ENCODE data around the gene TPSB2. TPM values are rescaled to one million over a fixed set of nuclear protein-coding genes. Genes with fewer than 3 reads are reported as not detected.

TPSB2 gene
- total RNA-seq, 1 donor from 2014 or later = 168 TPM

- DNase-seq (no peak), ATAC-seq (no peak)
- TF ChIP-seq, protein P1, sequence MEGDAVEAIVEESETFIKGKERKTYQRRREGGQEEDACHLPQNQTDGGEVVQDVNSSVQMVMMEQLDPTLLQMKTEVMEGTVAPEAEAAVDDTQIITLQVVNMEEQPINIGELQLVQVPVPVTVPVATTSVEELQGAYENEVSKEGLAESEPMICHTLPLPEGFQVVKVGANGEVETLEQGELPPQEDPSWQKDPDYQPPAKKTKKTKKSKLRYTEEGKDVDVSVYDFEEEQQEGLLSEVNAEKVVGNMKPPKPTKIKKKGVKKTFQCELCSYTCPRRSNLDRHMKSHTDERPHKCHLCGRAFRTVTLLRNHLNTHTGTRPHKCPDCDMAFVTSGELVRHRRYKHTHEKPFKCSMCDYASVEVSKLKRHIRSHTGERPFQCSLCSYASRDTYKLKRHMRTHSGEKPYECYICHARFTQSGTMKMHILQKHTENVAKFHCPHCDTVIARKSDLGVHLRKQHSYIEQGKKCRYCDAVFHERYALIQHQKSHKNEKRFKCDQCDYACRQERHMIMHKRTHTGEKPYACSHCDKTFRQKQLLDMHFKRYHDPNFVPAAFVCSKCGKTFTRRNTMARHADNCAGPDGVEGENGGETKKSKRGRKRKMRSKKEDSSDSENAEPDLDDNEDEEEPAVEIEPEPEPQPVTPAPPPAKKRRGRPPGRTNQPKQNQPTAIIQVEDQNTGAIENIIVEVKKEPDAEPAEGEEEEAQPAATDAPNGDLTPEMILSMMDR (IDR thresholded peaks at IDR 0.05) = no peak
- Histone ChIP-seq H3K4me1 (peaks cover 16% of the 10 kb centered on the region), H3K9me3 (no peaks in the 10 kb centered on the region), H3K27me3 (ENCODE audit: low read depth) (peaks cover 8% of the 10 kb centered on the region), H3K27ac (no peak overlapping the region), H3K36me3 (no peaks in the 10 kb centered on the region), H3K4me3 (no peak overlapping the region)
- intact Hi-C loops (cut with DNase I) = no loop called here
Measured at GRCh38 chr16:1184980-1185379, 45.0 kb downstream of the TPSB2 start.

- DNase-seq (no peak), ATAC-seq (no peak)
- intact Hi-C loops (cut with DNase I) = no loop called here
- no peaks in the 10 kb centered on the region for H3K36me3 ChIP-seq
- no peaks in the 10 kb centered on the region for H3K9me3 ChIP-seq
- H3K4me3 ChIP-seq = no peak overlapping the region
- H3K27ac ChIP-seq = no peak overlapping the region
- peaks cover 16% of the 10 kb centered on the region for H3K4me1 ChIP-seq
- TF ChIP-seq, protein P1 (IDR thresholded peaks at IDR 0.05) = no peak
- peaks cover 8% of the 10 kb centered on the region for H3K27me3 ChIP-seq (ENCODE audit: low read depth)
Measured at GRCh38 chr16:1184156-1184868, 45.7 kb downstream of the TPSB2 start.

GRCh38 chr16:1182950-1183907 lies 46.8 kb downstream of the TPSB2 start:
- H3K9me3 ChIP-seq = no peaks in the 10 kb centered on the region
- peaks cover 4% of the 10 kb centered on the region for H3K27me3 ChIP-seq (ENCODE audit: low read depth)
- peak overlapping the region; percentile 53 for H3K27ac ChIP-seq
- TF ChIP-seq, protein P1 (IDR thresholded peaks at IDR 0.05) = no peak
- H3K4me1 ChIP-seq = peaks cover 16% of the 10 kb centered on the region
- H3K4me3 ChIP-seq = peak overlapping the region; percentile 14
- no peaks in the 10 kb centered on the region for H3K36me3 ChIP-seq
- no peak for DNase-seq
- intact Hi-C loops (cut with DNase I) = no loop called here
- no peak for ATAC-seq

- Histone ChIP-seq H3K36me3 (no peaks in the 10 kb centered on the region), H3K9me3 (no peaks in the 10 kb centered on the region), H3K27me3 (ENCODE audit: low read depth) (peaks cover 4% of the 10 kb centered on the region), H3K27ac (peak overlapping the region; percentile 53), H3K4me1 (peaks cover 16% of the 10 kb centered on the region), H3K4me3 (peak overlapping the region; percentile 19)
- DNase-seq (peak; percentile 73), ATAC-seq (peak; percentile 73 to 83)
- TF ChIP-seq, protein P1 (IDR thresholded peaks at IDR 0.05) = no peak
- intact Hi-C loops (cut with DNase I) = no loop called here
Measured at GRCh38 chr16:1182316-1182671, 47.7 kb downstream of the TPSB2 start.

GRCh38 chr16:1181404-1182315 lies 48.3 kb downstream of the TPSB2 start:
- H3K36me3 ChIP-seq = no peaks in the 10 kb centered on the region
- H3K4me3 ChIP-seq = peak overlapping the region; percentile 19
- H3K9me3 ChIP-seq = no peaks in the 10 kb centered on the region
- intact Hi-C loops (cut with DNase I) = no loop called here
- ATAC-seq (peak; percentile 10 to 22), DNase-seq (no peak)
- no peak overlapping the region for H3K27ac ChIP-seq
- H3K27me3 ChIP-seq (ENCODE audit: low read depth) = peaks cover 4% of the 10 kb centered on the region
- TF ChIP-seq, protein P1 (IDR thresholded peaks at IDR 0.05) = no peak
- peaks cover 16% of the 10 kb centered on the region for H3K4me1 ChIP-seq

Data from lower lobe of right lung (tissue), 2 donors.